IPS DF 4.7 (cell line): Measurements from ENCODE around the gene GGCX.

Experiments
- DNase-seq: peaks from one replicate; pipeline ENCODE4 v3.0.0-alpha.2; 2013; ENCODE audit warnings: low spot score; ENCODE audit errors: extremely low read depth

GGCX gene

DNA sequence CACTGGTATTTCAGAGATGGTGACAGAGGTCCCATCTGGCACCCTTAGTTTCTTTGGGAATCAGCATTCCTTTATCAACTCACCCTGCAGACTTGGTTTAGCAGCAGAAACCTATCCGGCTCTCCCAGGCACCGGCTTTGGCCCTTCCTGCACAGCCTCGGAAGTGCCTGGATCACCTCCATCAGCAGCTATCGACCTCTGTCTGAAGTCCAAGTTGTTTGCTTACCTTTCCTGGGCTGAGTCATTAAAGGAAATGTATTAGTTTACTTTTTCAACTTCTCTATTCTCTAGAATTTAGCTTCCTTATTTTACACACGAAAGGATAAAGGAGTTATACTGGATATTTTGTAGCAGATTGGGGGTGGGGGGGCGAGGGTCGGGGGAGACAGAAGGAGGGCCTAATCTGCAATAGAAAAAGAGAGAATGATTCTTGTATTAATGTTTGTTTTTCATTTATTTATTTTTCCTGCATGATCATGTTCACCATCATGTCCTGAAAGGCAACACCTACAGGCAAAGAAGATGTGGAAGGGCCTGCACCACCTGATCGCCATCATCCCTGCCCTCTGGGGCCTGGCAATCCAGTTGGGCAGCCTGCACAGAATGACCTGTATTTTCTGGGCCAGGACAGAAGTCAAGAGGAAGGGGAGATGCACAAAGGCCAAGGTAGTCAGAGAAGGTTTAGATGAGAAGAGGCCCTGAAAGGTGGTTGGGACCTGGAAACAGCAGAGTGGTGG, 44.5 kb downstream of the GGCX start:
- DNase-seq, result no peak

DNA sequence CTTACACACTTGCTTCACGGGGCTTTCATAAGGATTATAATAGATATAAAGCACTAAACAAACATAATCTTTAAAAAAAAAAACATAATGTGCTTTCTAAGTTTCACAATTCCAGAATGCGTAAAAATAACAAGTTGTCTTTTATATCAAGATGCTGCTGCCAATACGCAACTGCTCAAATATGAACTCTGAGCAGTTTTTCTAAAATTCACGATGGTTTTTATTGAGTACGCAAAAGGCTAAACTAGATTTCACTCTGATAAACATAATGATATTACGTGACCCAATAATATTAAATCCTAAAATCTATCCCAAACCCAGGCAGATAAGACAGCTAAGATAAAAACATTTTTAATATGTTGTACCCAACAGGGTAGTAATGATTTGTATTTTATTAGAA, 47.0 kb downstream of the GGCX start:
- DNase-seq, result no peak

DNA sequence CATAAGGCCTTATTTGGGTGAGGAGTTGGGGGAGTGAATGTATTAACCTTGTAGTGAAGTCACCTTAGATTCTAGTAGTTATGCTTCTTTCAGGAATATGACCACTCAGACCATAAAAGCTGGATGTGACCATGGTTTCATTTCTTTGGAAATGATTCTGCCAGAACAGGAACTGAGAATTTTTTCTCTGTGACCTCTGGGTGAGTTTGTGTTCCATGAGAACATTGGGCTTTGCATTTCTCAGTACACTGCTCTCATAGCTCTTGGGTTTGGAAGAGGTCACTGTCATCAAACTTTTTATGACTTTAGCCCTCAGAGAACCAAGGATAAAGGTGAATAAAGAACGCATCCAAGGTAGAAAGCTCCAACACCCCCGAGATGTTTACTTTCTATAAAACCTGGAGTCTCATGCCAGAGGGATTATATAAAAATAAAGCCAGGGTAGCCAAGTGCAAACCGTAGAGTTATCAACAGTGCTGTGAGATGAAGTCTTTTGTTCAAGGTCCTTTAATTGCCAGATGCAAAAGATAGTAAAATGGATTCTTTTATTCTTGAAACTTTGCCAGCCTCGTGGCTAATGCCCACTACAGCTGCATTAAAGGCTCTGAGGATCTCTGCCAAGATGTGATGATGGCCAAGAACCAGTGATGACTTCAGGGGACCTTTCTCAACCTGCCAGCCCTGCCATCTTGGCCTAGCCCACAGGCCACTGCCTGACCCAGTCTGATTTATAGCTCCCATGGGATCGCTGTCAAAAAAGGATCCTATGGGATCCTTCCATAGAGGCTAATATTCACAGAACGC, 50.1 kb downstream of the GGCX start:
- no peak for DNase-seq

DNA sequence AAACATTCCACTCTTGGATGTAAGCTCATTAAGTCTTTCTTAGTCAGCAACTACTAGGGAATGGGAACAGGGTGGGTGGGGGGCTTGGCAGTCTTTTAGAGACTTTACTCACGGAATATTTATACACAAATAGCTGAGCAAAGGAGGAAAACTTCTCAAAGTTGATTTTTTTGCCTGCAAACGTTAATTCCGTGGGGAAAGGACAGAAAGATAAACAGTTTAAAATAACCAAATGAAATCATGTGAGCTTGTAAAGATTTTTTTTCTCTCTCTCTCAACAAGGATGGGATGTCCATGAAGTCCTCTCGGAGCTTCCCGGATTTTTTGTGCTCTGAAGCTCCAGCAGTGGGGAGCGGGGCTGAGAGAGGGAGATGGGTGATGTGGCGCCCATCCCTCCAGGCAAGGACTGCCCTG, 54.5 kb downstream of the GGCX start:
- DNase-seq, result no peak

- no peak for DNase-seq
Observed at GRCh38 chr2:85505551-85506238, 55.6 kb downstream of the GGCX start.

GRCh38 chr2:85504778-85505261, 56.5 kb downstream of the GGCX start:
- no peak for DNase-seq

GRCh38 chr2:85503851-85504777, 57.2 kb downstream of the GGCX start:
- no peak for DNase-seq

GRCh38 chr2:85503168-85503850, 58.0 kb downstream of the GGCX start:
- no peak for DNase-seq

DNA sequence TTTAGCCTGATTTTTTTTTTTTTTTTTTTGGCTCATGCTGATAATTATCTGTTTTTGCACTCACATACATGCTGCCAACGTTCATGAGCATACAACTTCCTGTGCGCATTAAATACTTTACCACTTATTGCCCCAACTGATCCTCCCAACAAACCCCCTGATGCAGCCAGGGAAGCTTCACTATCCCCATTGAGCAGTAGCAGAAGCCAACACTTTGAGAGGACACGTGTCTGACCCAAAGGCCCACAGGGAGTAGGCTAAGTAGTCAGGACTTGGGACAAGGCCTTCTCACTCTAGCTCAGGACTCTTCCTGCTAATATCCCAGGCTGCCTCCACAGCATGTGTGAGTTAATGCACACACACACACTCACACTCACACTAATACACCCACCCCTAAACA, 58.6 kb downstream of the GGCX start:
- DNase-seq, result no peak

DNA sequence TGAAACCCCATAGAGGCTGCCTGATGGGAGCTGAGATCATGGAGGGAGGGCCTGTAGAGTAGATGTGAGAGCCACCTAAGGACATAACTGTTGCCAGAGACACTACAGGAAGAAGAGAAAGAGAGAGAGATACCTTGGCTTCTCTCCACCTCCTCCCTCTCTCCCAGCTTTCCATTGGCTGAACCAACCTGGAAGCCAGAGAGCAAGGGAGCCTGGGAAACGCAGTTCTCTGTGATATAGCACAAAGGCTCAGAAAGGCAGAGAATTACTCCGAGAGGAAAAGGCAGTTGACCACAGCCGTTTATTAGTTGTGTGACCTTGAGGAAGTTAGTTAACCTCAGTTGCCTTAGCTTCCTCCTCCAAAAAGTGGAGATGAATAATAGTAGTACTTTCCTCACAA, 60.0 kb downstream of the GGCX start:
- DNase-seq, result peak; percentile 38

DNA sequence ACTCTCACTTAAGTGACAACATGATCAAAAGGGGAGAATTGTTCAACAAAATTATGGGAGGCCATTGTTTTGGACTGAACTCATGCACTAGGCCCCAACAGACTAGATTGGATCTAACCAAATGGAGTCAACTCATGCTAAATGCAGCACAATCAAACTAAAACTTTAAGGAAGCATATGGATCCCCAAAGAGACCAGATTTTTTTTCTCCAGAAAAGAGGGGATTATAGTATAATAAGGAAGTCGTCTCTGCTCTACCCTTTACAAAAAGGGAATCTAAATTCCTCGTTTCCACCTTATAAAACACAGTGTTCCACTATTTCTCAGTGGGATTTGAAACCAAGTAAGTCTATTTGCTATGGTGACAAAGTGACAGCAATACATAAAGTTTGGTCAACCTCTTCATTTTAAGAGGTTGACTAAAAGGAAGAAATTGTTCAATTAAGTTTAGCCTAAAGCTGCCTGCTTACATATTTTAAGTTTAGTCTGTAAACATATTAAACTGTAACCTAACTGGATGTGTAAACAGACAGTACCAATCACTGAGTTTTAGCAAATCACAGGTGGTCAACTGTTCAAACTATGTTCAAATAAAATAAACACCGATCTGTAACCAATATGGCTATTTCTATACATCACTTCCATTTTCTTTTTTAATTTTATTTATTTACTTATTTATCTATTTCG, 63.2 kb downstream of the GGCX start:
- no peak for DNase-seq

DNA sequence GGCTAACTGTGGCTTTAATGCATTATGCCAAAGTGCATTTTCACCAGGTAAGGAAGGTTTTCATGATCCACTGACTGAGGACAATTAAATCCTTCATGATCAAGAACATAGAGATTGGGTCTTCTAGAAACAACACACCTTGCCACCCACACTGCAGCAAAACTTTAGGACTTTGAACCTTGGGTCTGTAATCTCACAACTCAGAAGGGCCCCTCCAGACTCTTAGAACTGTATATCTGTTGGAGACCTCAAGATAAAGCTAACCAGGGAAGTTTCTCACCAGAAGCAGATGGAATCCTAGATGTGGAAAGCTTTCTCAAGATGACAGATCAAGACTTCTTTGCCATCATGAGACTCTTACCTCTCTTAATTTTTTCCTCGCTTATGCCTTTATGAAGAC, 64.9 kb downstream of the GGCX start:
- no peak for DNase-seq
